ENCODE results near the gene FLNC.

FLNC gene

GRCh38 chr7:128865303-128865702, 35.1 kb downstream of the FLNC start:
- DNase-seq (ENCODE audit: low spot score), result no peak

- no peak for DNase-seq (ENCODE audit: low spot score)
Measured at GRCh38 chr7:128865996-128866877, 36.0 kb downstream of the FLNC start.

GRCh38 chr7:128867241-128867640, 37.0 kb downstream of the FLNC start:
- DNase-seq (ENCODE audit: low spot score), result no peak

GRCh38 chr7:128867842-128868623, 37.8 kb downstream of the FLNC start:
- DNase-seq (ENCODE audit: low spot score), result no peak

- no peak for DNase-seq (ENCODE audit: low spot score)
Measured at GRCh38 chr7:128868624-128869137, 38.5 kb downstream of the FLNC start.

- DNase-seq (ENCODE audit: low spot score), result peak; percentile 18
Measured at GRCh38 chr7:128869138-128869943, 39.1 kb downstream of the FLNC start.

GRCh38 chr7:128869944-128870285, 39.7 kb downstream of the FLNC start:
- no peak for DNase-seq (ENCODE audit: low spot score)

GRCh38 chr7:128871050-128871449, 40.8 kb downstream of the FLNC start:
- no peak for DNase-seq (ENCODE audit: low spot score)

GRCh38 chr7:128872394-128872824, 42.2 kb downstream of the FLNC start:
- DNase-seq (ENCODE audit: low spot score), result no peak

- DNase-seq (ENCODE audit: low spot score), result no peak
Measured at GRCh38 chr7:128873234-128873633, 43.0 kb downstream of the FLNC start.

GRCh38 chr7:128874140-128875031, 44.2 kb downstream of the FLNC start:
- DNase-seq (ENCODE audit: low spot score), result no peak

GRCh38 chr7:128875523-128875948, 45.3 kb downstream of the FLNC start:
- no peak for DNase-seq (ENCODE audit: low spot score)

- DNase-seq (ENCODE audit: low spot score), result no peak
Measured at GRCh38 chr7:128876127-128876526, 45.9 kb downstream of the FLNC start.

- DNase-seq (ENCODE audit: low spot score), result no peak
Measured at GRCh38 chr7:128876586-128876977, 46.4 kb downstream of the FLNC start.

GRCh38 chr7:128876978-128877755, 47.0 kb downstream of the FLNC start:
- no peak for DNase-seq (ENCODE audit: low spot score)

GRCh38 chr7:128877756-128878120, 47.5 kb downstream of the FLNC start:
- no peak for DNase-seq (ENCODE audit: low spot score)

- DNase-seq (ENCODE audit: low spot score), result no peak
Measured at GRCh38 chr7:128878226-128879105, 48.3 kb downstream of the FLNC start.

GRCh38 chr7:128879461-128879938, 49.3 kb downstream of the FLNC start:
- DNase-seq (ENCODE audit: low spot score), result no peak

Measured in CD4-positive, alpha-beta T cell treated with Interleukin-15 for 4 hours (primary cell).